ENCODE measurements around the gene LSM2. TPM values are rescaled to one million over a fixed set of nuclear protein-coding genes. Genes with fewer than 3 reads are reported as not detected.

LSM2 gene
- total and polyA plus RNA-seq, 9 of the 15 experiments (the other 6 are each of a cell fraction or from before 2014, with no cell fraction given), result 154 to 407 (median 223) TPM

DNA sequence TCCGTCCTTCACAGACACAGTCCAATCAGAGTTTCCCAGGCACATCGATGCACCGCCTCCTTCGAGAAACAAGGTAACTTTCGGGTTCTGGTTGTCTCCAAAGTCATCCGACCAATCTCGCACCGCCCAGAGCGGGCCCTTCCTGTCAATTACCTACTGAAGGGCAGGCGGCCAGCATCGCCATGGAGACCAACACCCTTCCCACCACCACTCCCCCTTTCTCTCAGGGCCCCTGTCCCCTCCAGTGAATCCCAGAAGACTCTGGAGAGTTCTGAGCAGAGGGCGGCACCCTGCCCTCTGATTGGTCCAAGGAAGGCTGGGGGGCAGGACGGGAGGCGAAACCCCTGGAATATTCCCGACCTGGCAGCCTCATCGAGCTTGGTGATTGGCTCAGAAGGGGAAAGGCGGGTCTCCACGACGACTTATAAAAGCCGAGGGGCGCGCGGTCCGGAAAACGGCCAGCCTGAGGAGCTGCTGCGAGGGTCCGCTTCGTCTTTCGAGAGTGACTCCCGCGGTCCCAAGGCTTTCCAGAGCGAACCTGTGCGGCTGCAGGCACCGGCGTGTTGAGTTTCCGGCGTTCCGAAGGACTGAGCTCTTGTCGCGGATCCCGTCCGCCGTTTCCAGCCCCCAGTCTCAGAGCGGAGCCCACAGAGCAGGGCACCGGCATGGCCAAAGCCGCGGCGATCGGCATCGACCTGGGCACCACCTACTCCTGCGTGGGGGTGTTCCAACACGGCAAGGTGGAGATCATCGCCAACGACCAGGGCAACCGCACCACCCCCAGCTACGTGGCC lies 20.7 kb upstream of the LSM2 start, which contains the start of gene HSPA1B (continued):
- peak; percentile 22; the same call in 1 of the 2 replicates for TF ChIP-seq MYNN (IDR thresholded peaks at IDR 0.05)
- no peak for TF ChIP-seq MYNN (CRISPR knock-in tag; IDR thresholded peaks at IDR 0.05)
- peak; percentile 99; the same call in 1 of the 2 replicates for TF ChIP-seq PHTF2 (CRISPR knock-in tag; IDR thresholded peaks at IDR 0.05)
- TF ChIP-seq, protein P1, sequence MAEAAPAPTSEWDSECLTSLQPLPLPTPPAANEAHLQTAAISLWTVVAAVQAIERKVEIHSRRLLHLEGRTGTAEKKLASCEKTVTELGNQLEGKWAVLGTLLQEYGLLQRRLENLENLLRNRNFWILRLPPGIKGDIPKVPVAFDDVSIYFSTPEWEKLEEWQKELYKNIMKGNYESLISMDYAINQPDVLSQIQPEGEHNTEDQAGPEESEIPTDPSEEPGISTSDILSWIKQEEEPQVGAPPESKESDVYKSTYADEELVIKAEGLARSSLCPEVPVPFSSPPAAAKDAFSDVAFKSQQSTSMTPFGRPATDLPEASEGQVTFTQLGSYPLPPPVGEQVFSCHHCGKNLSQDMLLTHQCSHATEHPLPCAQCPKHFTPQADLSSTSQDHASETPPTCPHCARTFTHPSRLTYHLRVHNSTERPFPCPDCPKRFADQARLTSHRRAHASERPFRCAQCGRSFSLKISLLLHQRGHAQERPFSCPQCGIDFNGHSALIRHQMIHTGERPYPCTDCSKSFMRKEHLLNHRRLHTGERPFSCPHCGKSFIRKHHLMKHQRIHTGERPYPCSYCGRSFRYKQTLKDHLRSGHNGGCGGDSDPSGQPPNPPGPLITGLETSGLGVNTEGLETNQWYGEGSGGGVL (CRISPR knock-in tag; IDR thresholded peaks at IDR 0.05), result no peak
- TF ChIP-seq ARID2 (IDR thresholded peaks at IDR 0.05), result 0 out of 2 replicates have a peak, but pooled peaks have one; percentile 12
- TF ChIP-seq ZBTB1 (CRISPR knock-in tag; IDR thresholded peaks at IDR 0.05; ENCODE audit: borderline replicate concordance, low read depth), result peak; percentile 10
- TF ChIP-seq FOXA1 (IDR thresholded peaks at IDR 0.05; ENCODE audit: borderline replicate concordance), result no peak
- TF ChIP-seq, protein P2, sequence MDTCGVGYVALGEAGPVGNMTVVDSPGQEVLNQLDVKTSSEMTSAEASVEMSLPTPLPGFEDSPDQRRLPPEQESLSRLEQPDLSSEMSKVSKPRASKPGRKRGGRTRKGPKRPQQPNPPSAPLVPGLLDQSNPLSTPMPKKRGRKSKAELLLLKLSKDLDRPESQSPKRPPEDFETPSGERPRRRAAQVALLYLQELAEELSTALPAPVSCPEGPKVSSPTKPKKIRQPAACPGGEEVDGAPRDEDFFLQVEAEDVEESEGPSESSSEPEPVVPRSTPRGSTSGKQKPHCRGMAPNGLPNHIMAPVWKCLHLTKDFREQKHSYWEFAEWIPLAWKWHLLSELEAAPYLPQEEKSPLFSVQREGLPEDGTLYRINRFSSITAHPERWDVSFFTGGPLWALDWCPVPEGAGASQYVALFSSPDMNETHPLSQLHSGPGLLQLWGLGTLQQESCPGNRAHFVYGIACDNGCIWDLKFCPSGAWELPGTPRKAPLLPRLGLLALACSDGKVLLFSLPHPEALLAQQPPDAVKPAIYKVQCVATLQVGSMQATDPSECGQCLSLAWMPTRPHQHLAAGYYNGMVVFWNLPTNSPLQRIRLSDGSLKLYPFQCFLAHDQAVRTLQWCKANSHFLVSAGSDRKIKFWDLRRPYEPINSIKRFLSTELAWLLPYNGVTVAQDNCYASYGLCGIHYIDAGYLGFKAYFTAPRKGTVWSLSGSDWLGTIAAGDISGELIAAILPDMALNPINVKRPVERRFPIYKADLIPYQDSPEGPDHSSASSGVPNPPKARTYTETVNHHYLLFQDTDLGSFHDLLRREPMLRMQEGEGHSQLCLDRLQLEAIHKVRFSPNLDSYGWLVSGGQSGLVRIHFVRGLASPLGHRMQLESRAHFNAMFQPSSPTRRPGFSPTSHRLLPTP (IDR thresholded peaks at IDR 0.05; ENCODE audit: borderline replicate concordance, extremely low read depth, insufficient read length), result no peak
- TF ChIP-seq, protein P3, sequence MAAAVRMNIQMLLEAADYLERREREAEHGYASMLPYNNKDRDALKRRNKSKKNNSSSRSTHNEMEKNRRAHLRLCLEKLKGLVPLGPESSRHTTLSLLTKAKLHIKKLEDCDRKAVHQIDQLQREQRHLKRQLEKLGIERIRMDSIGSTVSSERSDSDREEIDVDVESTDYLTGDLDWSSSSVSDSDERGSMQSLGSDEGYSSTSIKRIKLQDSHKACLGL (CRISPR knock-in tag; IDR thresholded peaks at IDR 0.05; ENCODE audit: borderline replicate concordance, poor library complexity, severe bottlenecking), result peak; percentile 17
- peak; percentile 56; the same call in 1 of the 2 replicates for TF ChIP-seq ZNF23 (CRISPR knock-in tag; IDR thresholded peaks at IDR 0.05)
- TF ChIP-seq POLR2A (conservative IDR thresholded peaks at IDR 0.05), result peak; percentile 100
- TF ChIP-seq PHB (CRISPR knock-in tag; IDR thresholded peaks at IDR 0.05), result peak; percentile 97
- peak; percentile 71 for TF ChIP-seq KLF1 (tag; IDR thresholded peaks at IDR 0.05)
- TF ChIP-seq CBX5 (IDR thresholded peaks at IDR 0.05; ENCODE audit: borderline replicate concordance, low read depth), result no peak
- TF ChIP-seq NFRKB (IDR thresholded peaks at IDR 0.05; ENCODE audit: low read depth), result no peak
- TF ChIP-seq SMAD3 (CRISPR knock-in tag; conservative IDR thresholded peaks at IDR 0.05), result peak; percentile 83
- peak; percentile 53 for TF ChIP-seq BHLHE40 (IDR thresholded peaks at IDR 0.05; ENCODE audit: low read length)
- 0 out of 2 replicates have a peak, but pooled peaks have one; percentile 60 for TF ChIP-seq HNRNPL (IDR thresholded peaks at IDR 0.05; ENCODE audit: low read depth, low read length)
- TF ChIP-seq CBX1 (IDR thresholded peaks at IDR 0.05; ENCODE audit: low read depth), result peak; percentile 98
- 0 out of 2 replicates have a peak, but pooled peaks have one; percentile 50 for TF ChIP-seq CLOCK (CRISPR knock-in tag; IDR thresholded peaks at IDR 0.05; ENCODE audit: borderline replicate concordance)
- TF ChIP-seq MEIS2 (IDR thresholded peaks at IDR 0.05; ENCODE audit: partially characterized antibody), result no peak
